Lower leg skin (tissue), 3 donors: ENCODE results near the gene ACKR3.

ENCODE experiments used
- POLR2A ChIP-seq, 2 donors: fragments of 450-650 bp; IDR thresholded peaks; one replicate each; pipeline ENCODE4 v1.6.1; 2016 to 2017; ENCODE audit warnings: antibody characterized with exemption in 2 of 2, mild to moderate bottlenecking in 1 of 2, moderate library complexity in 1 of 2
- TF ChIP-seq, protein P1 (sequence below), 3 donors: fragments of 450-650 bp; IDR thresholded peaks; one replicate each; pipeline ENCODE4 v1.5.1; 2016; ENCODE audit warnings: antibody characterized with exemption in 3 of 3, mild to moderate bottlenecking in 3 of 3, moderate library complexity in 2 of 3

DNA sequence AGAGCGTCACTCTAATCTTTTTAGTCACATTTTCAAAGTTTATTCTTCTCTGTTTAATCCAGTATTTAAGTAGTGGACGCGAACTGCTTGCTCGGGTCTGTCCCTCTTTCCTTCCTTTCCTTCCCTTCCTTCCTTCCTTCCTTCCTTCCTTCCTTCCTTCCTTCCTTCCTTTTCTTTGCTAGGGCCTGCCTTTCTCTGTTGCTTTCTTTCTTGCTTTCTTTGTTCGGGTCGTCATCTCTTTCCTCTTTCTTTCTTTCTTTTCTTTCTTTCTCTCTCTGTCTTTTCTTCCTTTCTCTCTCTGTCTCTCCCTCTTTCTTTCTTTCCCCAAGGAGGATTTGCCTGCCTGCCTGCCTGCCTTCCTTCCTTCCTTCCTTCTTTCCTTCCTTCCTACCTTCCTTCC is 3.0 kb upstream of the ACKR3 start:
- TF ChIP-seq, protein P1, sequence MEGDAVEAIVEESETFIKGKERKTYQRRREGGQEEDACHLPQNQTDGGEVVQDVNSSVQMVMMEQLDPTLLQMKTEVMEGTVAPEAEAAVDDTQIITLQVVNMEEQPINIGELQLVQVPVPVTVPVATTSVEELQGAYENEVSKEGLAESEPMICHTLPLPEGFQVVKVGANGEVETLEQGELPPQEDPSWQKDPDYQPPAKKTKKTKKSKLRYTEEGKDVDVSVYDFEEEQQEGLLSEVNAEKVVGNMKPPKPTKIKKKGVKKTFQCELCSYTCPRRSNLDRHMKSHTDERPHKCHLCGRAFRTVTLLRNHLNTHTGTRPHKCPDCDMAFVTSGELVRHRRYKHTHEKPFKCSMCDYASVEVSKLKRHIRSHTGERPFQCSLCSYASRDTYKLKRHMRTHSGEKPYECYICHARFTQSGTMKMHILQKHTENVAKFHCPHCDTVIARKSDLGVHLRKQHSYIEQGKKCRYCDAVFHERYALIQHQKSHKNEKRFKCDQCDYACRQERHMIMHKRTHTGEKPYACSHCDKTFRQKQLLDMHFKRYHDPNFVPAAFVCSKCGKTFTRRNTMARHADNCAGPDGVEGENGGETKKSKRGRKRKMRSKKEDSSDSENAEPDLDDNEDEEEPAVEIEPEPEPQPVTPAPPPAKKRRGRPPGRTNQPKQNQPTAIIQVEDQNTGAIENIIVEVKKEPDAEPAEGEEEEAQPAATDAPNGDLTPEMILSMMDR (IDR thresholded peaks at IDR 0.05): no peak
- no peak for TF ChIP-seq POLR2A (IDR thresholded peaks at IDR 0.05)
